Left ventricle myocardium inferior (tissue), 1 donor: ENCODE measurements around the gene IQSEC1. TPM values are rescaled to one million over a fixed set of nuclear protein-coding genes. Genes with fewer than 3 reads are reported as not detected.

ENCODE experiments used
- DNase-seq: peaks from one replicate; pipeline ENCODE4 v3.0.0-alpha.2; 2020
- H3K27ac ChIP-seq: fragments of 200-600 bp; replicated peaks from 2 replicates; pipeline ENCODE4 v1.8.0; 2021
- H3K27me3 ChIP-seq: fragments of 200-600 bp; 2 replicates; pipeline ENCODE4 v1.8.0; 2021; ENCODE audit warnings: low read depth
- H3K36me3 ChIP-seq: fragments of 200-600 bp; 2 replicates; pipeline ENCODE4 v1.8.0; 2021
- H3K4me1 ChIP-seq: fragments of 200-600 bp; 2 replicates; pipeline ENCODE4 v1.8.0; 2021
- H3K4me3 ChIP-seq: fragments of 200-600 bp; 2 replicates; pipeline ENCODE4 v1.8.0; 2021; ENCODE audit warnings: mild to moderate bottlenecking, moderate library complexity
- H3K9me3 ChIP-seq: fragments of 200-600 bp; replicated peaks from 2 replicates; pipeline ENCODE4 v1.8.0; 2021
- CTCF ChIP-seq: fragments of 200-600 bp; IDR thresholded peaks from 2 replicates; pipeline ENCODE4 v1.8.0; 2021; ENCODE audit warnings: antibody characterized with exemption, mild to moderate bottlenecking, borderline replicate concordance
- intact Hi-C: fragments of 100-400 bp; cut with micrococcal nuclease; formaldehyde crosslinking; loops from one replicate; pipeline ENCODE4 v1.11.0; 2022
- total RNA-seq: library from RNA; stranded (reverse); fragmentation: NEBNext Ultra II Directional; extraction: Animal tissue kit (Norgen Biotek cat#: 25700); gene quantifications from one replicate; pipeline ENCODE4 v1.2.1, GENCODE V29; 2021
- donor health status: DM: no; HTN: yes; CAD: no; lungs with severe emphysema.

The IQSEC1 gene
- total RNA-seq, 1 donor from 2014 or later: 78.6 TPM

- no peak for TF ChIP-seq CTCF
- Histone ChIP-seq H3K27me3 (no peaks in the 10 kb centered on the region), H3K36me3 (no peaks in the 10 kb centered on the region), H3K9me3 (no peaks in the 10 kb centered on the region), H3K4me1 (peaks cover 63% of the 10 kb centered on the region), H3K27ac (peak overlapping the region; percentile 87), H3K4me3 (no peak overlapping the region)
- intact Hi-C loops: no loop called here
- no peak for DNase-seq
Measured at GRCh38 chr3:13023971-13024764, 49.1 kb downstream of the IQSEC1 start.

GRCh38 chr3:13023235-13023970, 49.8 kb downstream of the IQSEC1 start:
- intact Hi-C loops: no loop called here
- Histone ChIP-seq H3K4me1 (peaks cover 69% of the 10 kb centered on the region), H3K9me3 (no peaks in the 10 kb centered on the region), H3K36me3 (no peaks in the 10 kb centered on the region), H3K27me3 (no peaks in the 10 kb centered on the region), H3K27ac (peak overlapping the region; percentile 87), H3K4me3 (no peak overlapping the region)
- peak; percentile 13 for DNase-seq
- no peak for TF ChIP-seq CTCF

- peak; percentile 85 for DNase-seq
- peak overlapping the region; percentile 87 for H3K27ac ChIP-seq
- H3K4me1 ChIP-seq: peaks cover 70% of the 10 kb centered on the region
- no peaks in the 10 kb centered on the region for H3K27me3 ChIP-seq
- H3K9me3 ChIP-seq: no peaks in the 10 kb centered on the region
- no peaks in the 10 kb centered on the region for H3K36me3 ChIP-seq
- intact Hi-C loops: no loop called here
- no peak for TF ChIP-seq CTCF
- H3K4me3 ChIP-seq: peak overlapping the region; percentile 57
Measured at GRCh38 chr3:13022348-13023234, 50.6 kb downstream of the IQSEC1 start.

GRCh38 chr3:13021141-13022114, 51.8 kb downstream of the IQSEC1 start:
- peak; percentile 59 for DNase-seq
- peak overlapping the region; percentile 57 for H3K4me3 ChIP-seq
- TF ChIP-seq CTCF: no peak
- no peaks in the 10 kb centered on the region for H3K36me3 ChIP-seq
- H3K27ac ChIP-seq: peak overlapping the region; percentile 87
- no peaks in the 10 kb centered on the region for H3K9me3 ChIP-seq
- H3K4me1 ChIP-seq: peaks cover 82% of the 10 kb centered on the region
- intact Hi-C loops: no loop called here
- no peaks in the 10 kb centered on the region for H3K27me3 ChIP-seq
